Mammary epithelial cell (primary cell): ENCODE measurements around the gene PHACTR2.

Experiments used
- EZH2 ChIP-seq: IDR thresholded peaks from 2 replicates; pipeline ENCODE4 v1.6.1; 2012; ENCODE audit warnings: low read length, inconsistent platforms, borderline replicate concordance
- TF ChIP-seq, protein P1 (sequence below), 2 donors: IDR thresholded peaks in 1 of 2; conservative IDR thresholded peaks in 1 of 2; 2 replicates each; pipeline ENCODE4 v1.5.1; 2011 to 2012; ENCODE audit warnings: inconsistent platforms in 2 of 2, low read length in 2 of 2, mild to moderate bottlenecking in 2 of 2, control low read depth in 1 of 2, low read depth in 1 of 2; ENCODE audit not compliant: insufficient read depth in 1 of 2; ENCODE audit errors: extremely low read depth in 1 of 2

- TF ChIP-seq, protein P1, sequence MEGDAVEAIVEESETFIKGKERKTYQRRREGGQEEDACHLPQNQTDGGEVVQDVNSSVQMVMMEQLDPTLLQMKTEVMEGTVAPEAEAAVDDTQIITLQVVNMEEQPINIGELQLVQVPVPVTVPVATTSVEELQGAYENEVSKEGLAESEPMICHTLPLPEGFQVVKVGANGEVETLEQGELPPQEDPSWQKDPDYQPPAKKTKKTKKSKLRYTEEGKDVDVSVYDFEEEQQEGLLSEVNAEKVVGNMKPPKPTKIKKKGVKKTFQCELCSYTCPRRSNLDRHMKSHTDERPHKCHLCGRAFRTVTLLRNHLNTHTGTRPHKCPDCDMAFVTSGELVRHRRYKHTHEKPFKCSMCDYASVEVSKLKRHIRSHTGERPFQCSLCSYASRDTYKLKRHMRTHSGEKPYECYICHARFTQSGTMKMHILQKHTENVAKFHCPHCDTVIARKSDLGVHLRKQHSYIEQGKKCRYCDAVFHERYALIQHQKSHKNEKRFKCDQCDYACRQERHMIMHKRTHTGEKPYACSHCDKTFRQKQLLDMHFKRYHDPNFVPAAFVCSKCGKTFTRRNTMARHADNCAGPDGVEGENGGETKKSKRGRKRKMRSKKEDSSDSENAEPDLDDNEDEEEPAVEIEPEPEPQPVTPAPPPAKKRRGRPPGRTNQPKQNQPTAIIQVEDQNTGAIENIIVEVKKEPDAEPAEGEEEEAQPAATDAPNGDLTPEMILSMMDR (conservative IDR thresholded peaks at IDR 0.05 in 1 of 2, IDR thresholded peaks at IDR 0.05 in 1 of 2; ENCODE audit: extremely low read depth in 1 of 2, insufficient read depth in 1 of 2, low read depth in 1 of 2, low read length in 2 of 2), result no peak
- TF ChIP-seq EZH2, result no peak
These were observed 189.5 kb downstream of the PHACTR2 start for GRCh38 chr6:143867236-143867635.
